ENCODE measurements around the gene MROH7. TPM values are rescaled to one million over a fixed set of nuclear protein-coding genes. Genes with fewer than 3 reads are reported as not detected.
A peak's percentile ranks its signal among the peaks of the same experiment; 100 is the strongest.

MROH7 gene
- total RNA-seq, 1 donor from 2014 or later: 0.21 TPM

DNA sequence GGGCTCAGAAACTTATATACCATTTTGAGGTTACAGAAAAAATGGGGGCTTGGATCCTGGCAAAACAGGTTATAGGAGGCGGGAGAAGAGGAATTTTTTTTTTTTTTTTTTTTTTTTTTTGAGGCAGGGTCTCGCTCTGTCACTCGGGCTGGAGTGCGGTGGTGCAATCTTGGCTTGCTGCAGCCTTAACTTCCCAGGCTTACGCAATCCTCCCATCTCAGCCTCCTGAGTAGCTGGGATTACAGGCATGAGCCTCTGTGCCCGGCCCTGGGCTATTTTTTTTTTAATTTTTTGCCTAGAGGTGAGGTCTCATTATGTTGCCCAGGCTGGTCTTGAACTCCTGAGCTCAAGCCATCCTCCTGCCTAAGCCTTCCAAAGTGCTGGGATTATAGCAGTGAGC, 24.7 kb downstream of the MROH7 start:
- H3K9me3 ChIP-seq (ENCODE audit: low read depth): no peaks in the 10 kb centered on the region
- H3K4me1 Mint-ChIP-seq: no peaks in the 10 kb centered on the region
- no peak overlapping the region for H3K9ac ChIP-seq
- H3K27ac Mint-ChIP-seq: no peak overlapping the region
- no peak overlapping the region for H3K27ac ChIP-seq
- H3K36me3 Mint-ChIP-seq: no peaks in the 10 kb centered on the region
- no peak for DNase-seq (ENCODE audit: low spot score)
- H3K9me3 Mint-ChIP-seq: peaks cover 4% of the 10 kb centered on the region
- H3F3A ChIP-seq (ENCODE audit: low read depth): no peaks in the 10 kb centered on the region
- no peak overlapping the region for H3K4me3 ChIP-seq
- H3K79me2 ChIP-seq (ENCODE audit: low read depth): no peaks in the 10 kb centered on the region
- H3K27me3 Mint-ChIP-seq (ENCODE audit: insufficient read depth, low read depth): peaks cover 6% of the 10 kb centered on the region
- no peaks in the 10 kb centered on the region for H3K36me3 ChIP-seq
- no peaks in the 10 kb centered on the region for H4K20me1 ChIP-seq (ENCODE audit: low read depth)
- H3K27me3 ChIP-seq: no peaks in the 10 kb centered on the region
- H3K4me1 ChIP-seq: no peaks in the 10 kb centered on the region
- TF ChIP-seq EZH2phosphoT487 (IDR thresholded peaks at IDR 0.05) (no peak), EZH2 (IDR thresholded peaks at IDR 0.05) (no peak)
- TF ChIP-seq, protein P1, sequence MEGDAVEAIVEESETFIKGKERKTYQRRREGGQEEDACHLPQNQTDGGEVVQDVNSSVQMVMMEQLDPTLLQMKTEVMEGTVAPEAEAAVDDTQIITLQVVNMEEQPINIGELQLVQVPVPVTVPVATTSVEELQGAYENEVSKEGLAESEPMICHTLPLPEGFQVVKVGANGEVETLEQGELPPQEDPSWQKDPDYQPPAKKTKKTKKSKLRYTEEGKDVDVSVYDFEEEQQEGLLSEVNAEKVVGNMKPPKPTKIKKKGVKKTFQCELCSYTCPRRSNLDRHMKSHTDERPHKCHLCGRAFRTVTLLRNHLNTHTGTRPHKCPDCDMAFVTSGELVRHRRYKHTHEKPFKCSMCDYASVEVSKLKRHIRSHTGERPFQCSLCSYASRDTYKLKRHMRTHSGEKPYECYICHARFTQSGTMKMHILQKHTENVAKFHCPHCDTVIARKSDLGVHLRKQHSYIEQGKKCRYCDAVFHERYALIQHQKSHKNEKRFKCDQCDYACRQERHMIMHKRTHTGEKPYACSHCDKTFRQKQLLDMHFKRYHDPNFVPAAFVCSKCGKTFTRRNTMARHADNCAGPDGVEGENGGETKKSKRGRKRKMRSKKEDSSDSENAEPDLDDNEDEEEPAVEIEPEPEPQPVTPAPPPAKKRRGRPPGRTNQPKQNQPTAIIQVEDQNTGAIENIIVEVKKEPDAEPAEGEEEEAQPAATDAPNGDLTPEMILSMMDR (IDR thresholded peaks at IDR 0.05): no peak
- no peak overlapping the region for H3K4me3 Mint-ChIP-seq
- no peak overlapping the region for H2AFZ ChIP-seq (replicated peaks)
- H3K4me2 ChIP-seq: no peak overlapping the region

DNA sequence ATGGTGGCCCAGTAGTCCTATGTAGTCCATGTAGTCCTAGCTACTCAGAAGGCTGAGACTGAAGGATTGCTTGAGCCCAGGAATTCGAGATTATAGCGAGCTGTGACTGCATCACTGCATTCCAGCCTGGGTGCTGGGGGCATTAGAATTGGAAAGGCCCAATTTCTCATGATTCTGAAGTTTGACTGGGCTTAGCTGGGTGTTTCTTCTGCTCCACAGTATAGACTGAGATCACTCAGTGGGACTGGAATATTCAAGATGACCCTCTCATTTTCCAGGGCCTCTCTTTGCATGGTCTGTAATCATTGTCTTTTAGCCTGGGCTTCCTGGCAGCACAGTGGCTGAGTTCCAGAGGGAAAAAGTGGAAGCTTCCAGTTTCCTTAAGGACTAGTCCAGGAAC, 26.2 kb downstream of the MROH7 start:
- no peak overlapping the region for H3K9ac ChIP-seq
- no peaks in the 10 kb centered on the region for H3F3A ChIP-seq (ENCODE audit: low read depth)
- TF ChIP-seq, protein P1 (IDR thresholded peaks at IDR 0.05): no peak
- TF ChIP-seq EZH2 (IDR thresholded peaks at IDR 0.05): no peak
- no peak for TF ChIP-seq EZH2phosphoT487 (IDR thresholded peaks at IDR 0.05)
- no peaks in the 10 kb centered on the region for H3K27me3 ChIP-seq
- no peaks in the 10 kb centered on the region for H3K36me3 Mint-ChIP-seq
- no peaks in the 10 kb centered on the region for H3K36me3 ChIP-seq
- no peak overlapping the region for H3K4me2 ChIP-seq
- H3K27ac ChIP-seq: no peak overlapping the region
- no peaks in the 10 kb centered on the region for H3K9me3 ChIP-seq (ENCODE audit: low read depth)
- no peak overlapping the region for H3K4me3 Mint-ChIP-seq
- H3K4me3 ChIP-seq: no peak overlapping the region
- no peaks in the 10 kb centered on the region for H3K79me2 ChIP-seq (ENCODE audit: low read depth)
- no peaks in the 10 kb centered on the region for H4K20me1 ChIP-seq (ENCODE audit: low read depth)
- H2AFZ ChIP-seq (replicated peaks): no peak overlapping the region
- H3K4me1 Mint-ChIP-seq: peaks cover 5% of the 10 kb centered on the region
- no peak for DNase-seq (ENCODE audit: low spot score)
- peaks cover 6% of the 10 kb centered on the region for H3K27me3 Mint-ChIP-seq (ENCODE audit: insufficient read depth, low read depth)
- no peak overlapping the region for H3K27ac Mint-ChIP-seq
- no peaks in the 10 kb centered on the region for H3K4me1 ChIP-seq
- H3K9me3 Mint-ChIP-seq: peaks cover 4% of the 10 kb centered on the region

DNA sequence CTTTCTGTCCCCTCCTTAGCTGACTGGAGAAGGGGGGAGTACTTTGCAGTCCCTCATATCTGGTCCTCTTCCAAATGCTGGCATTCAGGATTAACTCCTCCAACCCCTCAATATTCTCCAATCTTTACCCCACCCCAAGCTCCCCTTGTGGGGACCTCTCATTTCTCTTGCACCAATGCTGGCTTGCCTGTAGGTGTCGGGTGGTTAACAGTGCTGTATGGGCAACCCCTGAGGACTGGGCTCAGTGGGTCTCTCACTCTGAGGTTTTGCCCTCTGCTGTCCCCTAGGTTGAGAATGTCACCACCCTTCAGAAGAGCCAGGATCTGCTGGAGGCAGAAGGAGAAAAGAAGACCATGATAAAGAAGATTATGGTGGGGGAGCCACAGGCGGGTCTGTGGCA, 27.0 kb downstream of the MROH7 start:
- H3K79me2 ChIP-seq (ENCODE audit: low read depth): no peaks in the 10 kb centered on the region
- peaks cover 5% of the 10 kb centered on the region for H3K4me1 Mint-ChIP-seq
- DNase-seq (ENCODE audit: low spot score): no peak

More for the DNA sequence above, 27.0 kb downstream of the MROH7 start:
- Histone ChIP-seq H4K20me1 (ENCODE audit: low read depth) (no peaks in the 10 kb centered on the region), H2AFZ (replicated peaks) (no peak overlapping the region), H3K36me3 (no peaks in the 10 kb centered on the region), H3K4me1 (no peaks in the 10 kb centered on the region), H3K4me2 (no peak overlapping the region), H3K27me3 (no peaks in the 10 kb centered on the region), H3K9ac (no peak overlapping the region), H3K27ac (no peak overlapping the region), H3F3A (ENCODE audit: low read depth) (no peaks in the 10 kb centered on the region), H3K9me3 (ENCODE audit: low read depth) (no peaks in the 10 kb centered on the region), H3K4me3 (no peak overlapping the region)
- no peak overlapping the region for H3K4me3 Mint-ChIP-seq
- no peaks in the 10 kb centered on the region for H3K36me3 Mint-ChIP-seq
- no peak overlapping the region for H3K27ac Mint-ChIP-seq
- H3K27me3 Mint-ChIP-seq (ENCODE audit: insufficient read depth, low read depth): peaks cover 6% of the 10 kb centered on the region
- no peak for TF ChIP-seq EZH2phosphoT487 (IDR thresholded peaks at IDR 0.05)
- TF ChIP-seq, protein P1 (IDR thresholded peaks at IDR 0.05): peak; percentile 12
- peaks cover 4% of the 10 kb centered on the region for H3K9me3 Mint-ChIP-seq

Data from neural progenitor cell (in vitro differentiated cells).